COLO668 (cell line): ENCODE results near the gene EOLA1.
"Not testable (repeated sequence)": the region's sequence is repeated elsewhere in the genome, so short reads cannot be mapped to it uniquely, and the experiment has no call there.

Experiments used
- DNase-seq: peaks from one replicate; lab custom pipeline; 2025; ENCODE audit not compliant: unreplicated experiment; lab: John Stamatoyannopoulos, UW

EOLA1 gene

GRCh38 chrX:149541521-149542047, 772 bp downstream of the EOLA1 start:
- no peak for DNase-seq

- DNase-seq = not testable (repeated sequence)
Observed at GRCh38 chrX:149545545-149546543, 5.0 kb downstream of the EOLA1 start.

- not testable (repeated sequence) for DNase-seq
Observed at GRCh38 chrX:149546962-149547361, 6.2 kb downstream of the EOLA1 start.

- DNase-seq = not testable (repeated sequence)
Observed at GRCh38 chrX:149547782-149548181, 7.0 kb downstream of the EOLA1 start.

GRCh38 chrX:149549701-149550100, 8.9 kb downstream of the EOLA1 start, which contains the start of gene HSFX3:
TSS of gene HSFX3 (minus strand) at chrX:149549924. CDS start at chrX:149549852, 72 bp downstream.
- DNase-seq = not testable (repeated sequence)

GRCh38 chrX:149550454-149550853, 9.6 kb downstream of the EOLA1 start:
- DNase-seq = not testable (repeated sequence)

- not testable (repeated sequence) for DNase-seq
Observed at GRCh38 chrX:149551245-149551938, 10.6 kb downstream of the EOLA1 start.

- not testable (repeated sequence) for DNase-seq
Observed at GRCh38 chrX:149551939-149552248, 11.1 kb downstream of the EOLA1 start.

GRCh38 chrX:149555251-149555650, 14.4 kb downstream of the EOLA1 start:
- DNase-seq = not testable (repeated sequence)

- DNase-seq = no peak
Observed at GRCh38 chrX:149563359-149563758, 22.5 kb downstream of the EOLA1 start.

- no peak for DNase-seq
Observed at GRCh38 chrX:149567621-149568417, 27.0 kb downstream of the EOLA1 start.

- DNase-seq = no peak
Observed at GRCh38 chrX:149568701-149569296, 28.0 kb downstream of the EOLA1 start.

- DNase-seq = no peak
Observed at GRCh38 chrX:149569770-149570169, 29.0 kb downstream of the EOLA1 start.

GRCh38 chrX:149570668-149571067, 29.9 kb downstream of the EOLA1 start:
- no peak for DNase-seq

GRCh38 chrX:149571770-149572169, 31.0 kb downstream of the EOLA1 start:
- DNase-seq = no peak

- no peak for DNase-seq
Observed at GRCh38 chrX:149572743-149573142, 31.9 kb downstream of the EOLA1 start.

GRCh38 chrX:149573456-149573855, 32.6 kb downstream of the EOLA1 start:
- not testable (repeated sequence) for DNase-seq

GRCh38 chrX:149585631-149586030, 44.8 kb downstream of the EOLA1 start:
- not testable (repeated sequence) for DNase-seq

- DNase-seq = not testable (repeated sequence)
Observed at GRCh38 chrX:149587359-149587758, 46.5 kb downstream of the EOLA1 start, which contains the start of gene MAGEA9B. TSS of gene MAGEA9B (minus strand) at chrX:149587459. CDS start at chrX:149583179, 4,280 bp downstream.

GRCh38 chrX:149590993-149591392, 50.2 kb downstream of the EOLA1 start:
- DNase-seq = not testable (repeated sequence)
